IMR-90 (cell line): ENCODE measurements around the gene GPR142. TPM values are rescaled to one million over a fixed set of nuclear protein-coding genes. Genes with fewer than 3 reads are reported as not detected.

Experiments
- ATAC-seq: fragments of 200-7000 bp; cut with Tn5 transposase; 2 replicates; pipeline ENCODE4 v1.9.1; 2020; ENCODE audit warnings: low read depth, mild to moderate bottlenecking, moderate library complexity
- BruUV-seq: library from RNA; stranded (reverse); fragments of 400-500 nt; replicated peaks from 2 replicates; lab custom pipeline; 2021; lab: Mats Ljungman, UMichigan
- CTCF ChIA-PET: fragments of 300-600 bp; formaldehyde crosslinking; extraction: SDS; loops from one replicate; lab custom pipeline; 2021; ENCODE audit warnings: antibody characterized with exemption; lab: Yijun Ruan, JAX
- POLR2A ChIA-PET: fragments of 300-600 bp; sonication (Branson Sonifier 250); formaldehyde crosslinking; loops from one replicate; lab custom pipeline; 2022; ENCODE audit warnings: antibody characterized with exemption; ENCODE audit not compliant: unreplicated experiment; lab: Charles Lee
- DNase-seq: peaks from one replicate; pipeline ENCODE4 v3.0.0; 2013
- H2AFZ ChIP-seq: replicated peaks from 2 replicates; pipeline ENCODE3; 2013; ENCODE audit warnings: low read length, mild to moderate bottlenecking; ENCODE audit not compliant: poor library complexity
- H2AK5ac ChIP-seq: 2 replicates; pipeline ENCODE4 v1.6.1; 2013; ENCODE audit warnings: low read depth, low read length, inconsistent platforms
- H2AK9ac ChIP-seq: replicated peaks from 2 replicates; pipeline ENCODE3; 2013; ENCODE audit warnings: mild to moderate bottlenecking, low read depth, low read length, moderate library complexity; ENCODE audit not compliant: poor library complexity
- H2BK120ac ChIP-seq: 2 replicates; pipeline ENCODE4 v1.6.1; 2013; ENCODE audit warnings: low read depth, low read length, inconsistent platforms
- H2BK15ac ChIP-seq: 3 replicates; pipeline ENCODE4 v1.6.1; 2013; ENCODE audit warnings: low read depth, low read length, inconsistent platforms
- H2BK20ac ChIP-seq: 2 replicates; pipeline ENCODE4 v1.6.1; 2013; ENCODE audit warnings: low read depth, mild to moderate bottlenecking, inconsistent platforms, low read length, moderate library complexity
- H2BK5ac ChIP-seq: 2 replicates; pipeline ENCODE4 v1.6.1; 2013; ENCODE audit warnings: mild to moderate bottlenecking, low read depth, low read length, inconsistent platforms; ENCODE audit not compliant: poor library complexity, severe bottlenecking
- H3K14ac ChIP-seq: replicated peaks from 2 replicates; pipeline ENCODE4 v1.6.1; 2013; ENCODE audit warnings: low read depth, low read length, inconsistent platforms
- H3K18ac ChIP-seq: 2 replicates; pipeline ENCODE4 v1.6.1; 2013; ENCODE audit warnings: low read depth, low read length, control low read depth
- H3K23ac ChIP-seq: 2 replicates; pipeline ENCODE4 v1.6.1; 2013; ENCODE audit warnings: low read depth, low read length, inconsistent platforms
- H3K27ac ChIP-seq: 2 replicates; pipeline ENCODE4 v1.5.1; 2013; ENCODE audit warnings: mild to moderate bottlenecking, control low read depth, low read length; ENCODE audit not compliant: insufficient read depth
- H3K27me3 ChIP-seq: 2 replicates; pipeline ENCODE4 v1.6.1; 2013; ENCODE audit warnings: low read length; ENCODE audit not compliant: control insufficient read depth, insufficient read depth
- H3K36me3 ChIP-seq: 2 replicates; pipeline ENCODE4 v1.6.1; 2013; ENCODE audit warnings: low read length, mixed read lengths; ENCODE audit not compliant: control insufficient read depth, insufficient read depth
- H3K4ac ChIP-seq: 2 replicates; pipeline ENCODE4 v1.6.1; 2013; ENCODE audit warnings: low read depth, low read length, inconsistent platforms
- H3K4me1 ChIP-seq: 2 replicates; pipeline ENCODE4 v1.6.1; 2013; ENCODE audit warnings: low read length, mixed read lengths; ENCODE audit not compliant: control insufficient read depth, insufficient read depth
- H3K4me2 ChIP-seq: 2 replicates; pipeline ENCODE4 v1.6.1; 2013; ENCODE audit warnings: low read depth, mild to moderate bottlenecking, control low read depth, low read length, moderate library complexity
- H3K4me3 ChIP-seq: 2 replicates; pipeline ENCODE4 v1.5.1; 2013; ENCODE audit warnings: low read depth, mild to moderate bottlenecking, control low read depth, low read length, moderate library complexity; ENCODE audit not compliant: insufficient read depth
- H3K56ac ChIP-seq: 2 replicates; pipeline ENCODE4 v1.6.1; 2013; ENCODE audit warnings: low read length, inconsistent platforms; ENCODE audit not compliant: insufficient read depth; ENCODE audit errors: extremely low read depth
- H3K79me1 ChIP-seq, 2 experiments: 2 replicates each; pipeline ENCODE4 v1.6.1; 2013; ENCODE audit warnings: low read length in 2 of 2, inconsistent platforms in 1 of 2, low read depth in 1 of 2
- H3K9ac ChIP-seq: 2 replicates; pipeline ENCODE4 v1.6.1; 2013; ENCODE audit warnings: low read depth, low read length, control low read depth
- H3K9me1 ChIP-seq: 2 replicates; pipeline ENCODE4 v1.6.1; 2013; ENCODE audit warnings: low read length, inconsistent platforms; ENCODE audit not compliant: insufficient read depth
- H3K9me3 ChIP-seq: 2 replicates; pipeline ENCODE4 v1.6.1; 2013; ENCODE audit warnings: low read length; ENCODE audit not compliant: control insufficient read depth, insufficient read depth
- H4K20me1 ChIP-seq: 2 replicates; pipeline ENCODE4 v1.6.1; 2013; ENCODE audit warnings: low read length, inconsistent platforms; ENCODE audit not compliant: insufficient read depth
- H4K5ac ChIP-seq: 2 replicates; pipeline ENCODE4 v1.6.1; 2013; ENCODE audit warnings: mild to moderate bottlenecking, low read depth, low read length, control low read depth
- H4K8ac ChIP-seq, 2 experiments: 2 replicates each; pipeline ENCODE4 v1.6.1; 2013; ENCODE audit warnings: low read depth in 2 of 2, low read length in 2 of 2, control low read depth in 1 of 2, inconsistent platforms in 1 of 2
- H4K91ac ChIP-seq: 2 replicates; pipeline ENCODE4 v1.6.1; 2013; ENCODE audit warnings: low read depth, low read length, inconsistent platforms; ENCODE audit not compliant: insufficient read depth
- BHLHE40 ChIP-seq: fragments of 150-350 bp; IDR thresholded peaks from 2 replicates; pipeline ENCODE4 v1.6.1; 2016; ENCODE audit warnings: mild to moderate bottlenecking, low read depth, low read length
- CEBPB ChIP-seq: IDR thresholded peaks from 2 replicates; pipeline ENCODE4 v1.6.1; 2012; ENCODE audit warnings: low read depth, low read length, improper control_type of control experiment
- CHD1 ChIP-seq: IDR thresholded peaks from 2 replicates; pipeline ENCODE4 v1.6.1; 2012; ENCODE audit warnings: low read depth, low read length, improper control_type of control experiment
- FOS ChIP-seq: fragments of 150-350 bp; IDR thresholded peaks from 2 replicates; pipeline ENCODE4 v1.6.1; 2016; ENCODE audit warnings: low read depth, low read length
- MAZ ChIP-seq: IDR thresholded peaks from 2 replicates; pipeline ENCODE4 v1.6.1; 2012; ENCODE audit warnings: low read depth, mild to moderate bottlenecking, low read length, improper control_type of control experiment, moderate library complexity, borderline replicate concordance
- MXI1 ChIP-seq: IDR thresholded peaks from 2 replicates; pipeline ENCODE4 v1.6.1; 2012; ENCODE audit warnings: low read depth, mild to moderate bottlenecking, low read length, moderate library complexity, borderline replicate concordance
- NFE2L2 ChIP-seq: fragments of 150-350 bp; IDR thresholded peaks from 2 replicates; pipeline ENCODE4 v1.6.1; 2016; ENCODE audit warnings: low read depth, mild to moderate bottlenecking, low read length
- POLR2A ChIP-seq: IDR thresholded peaks from 2 replicates; pipeline ENCODE4 v1.6.1; 2012; ENCODE audit warnings: mild to moderate bottlenecking, low read depth, low read length
- RAD21 ChIP-seq: IDR thresholded peaks from 2 replicates; pipeline ENCODE4 v1.6.1; 2012; ENCODE audit warnings: low read length, improper control_type of control experiment
- RCOR1 ChIP-seq: IDR thresholded peaks from 2 replicates; pipeline ENCODE4 v1.6.1; 2012; ENCODE audit warnings: mild to moderate bottlenecking, low read length, improper control_type of control experiment; ENCODE audit not compliant: insufficient replicate concordance
- RFX5 ChIP-seq: IDR thresholded peaks from 2 replicates; pipeline ENCODE4 v1.8.0; 2012; ENCODE audit warnings: low read depth, mild to moderate bottlenecking, low read length, moderate library complexity
- SMC3 ChIP-seq: fragments of 150-350 bp; IDR thresholded peaks from 2 replicates; pipeline ENCODE4 v1.6.1; 2016; ENCODE audit warnings: low read depth, mild to moderate bottlenecking, antibody characterized with exemption, low read length, moderate library complexity
- WGBS, 2 experiments: methylation state at CpG; one replicate each; pipeline versions ENCODE4 v1.1.5 to v1.1.7; 2013; ENCODE audit warnings: missing lambda C conversion rate in 2 of 2; ENCODE audit not compliant: insufficient read length in 1 of 2; ENCODE audit errors: extremely low coverage in 2 of 2; 5-methylcytosine and 5-hydroxymethylcytosine counted together
- dilution Hi-C: fragments of 300-500 bp; cut with HindIII; formaldehyde crosslinking; loops from one replicate; pipeline ENCODE4 v1.14.3; 2018; ENCODE audit warnings: low sequenced_read_pairs; ENCODE audit not compliant: unreplicated experiment
- in situ Hi-C: fragments of 300-500 bp; cut with MboI; formaldehyde crosslinking; loops from 3 replicates; pipeline ENCODE4 v1.14.3; 2019; ENCODE audit warnings: low sequenced_read_pairs, inconsistent platforms, mixed read lengths
- intact Hi-C: fragments of 100-400 bp; cut with micrococcal nuclease; formaldehyde crosslinking; loops from 2 replicates; pipeline ENCODE4 v1.10.0; 2022
- polyA plus RNA-seq, 3 experiments: library from polyadenylated mRNA; depleted of rRNA; stranded (reverse); fragments of >200 nt; gene quantifications; 2 replicates each; pipeline ENCODE4 v1.2.3, GENCODE V29; 2012; ENCODE audit warnings: low replicate concordance in 1 of 3
- total RNA-seq: library from RNA; depleted of rRNA; stranded (reverse); fragments of >200 nt; gene quantifications from 2 replicates; pipeline ENCODE4 v1.2.3, GENCODE V29; 2012
- TF ChIP-seq, protein P1 (sequence below): conservative IDR thresholded peaks from 2 replicates; pipeline ENCODE4 v1.5.1; 2012; ENCODE audit warnings: mild to moderate bottlenecking, low read depth, low read length, improper control_type of control experiment
- TF ChIP-seq, protein P2 (sequence below): fragments of 150-350 bp; IDR thresholded peaks from 2 replicates; pipeline ENCODE4 v1.6.1; 2017; ENCODE audit warnings: mild to moderate bottlenecking, antibody characterized with exemption, low read length, low read depth
- TF ChIP-seq, protein P3 (sequence below): fragments of 150-350 bp; IDR thresholded peaks from 2 replicates; pipeline ENCODE4 v1.6.1; 2016; ENCODE audit warnings: low read depth, mild to moderate bottlenecking, low read length, moderate library complexity, borderline replicate concordance

The GPR142 gene
- total and polyA plus RNA-seq, 2 of the 4 experiments (the other 2 are of a cell fraction), result not detected

DNA sequence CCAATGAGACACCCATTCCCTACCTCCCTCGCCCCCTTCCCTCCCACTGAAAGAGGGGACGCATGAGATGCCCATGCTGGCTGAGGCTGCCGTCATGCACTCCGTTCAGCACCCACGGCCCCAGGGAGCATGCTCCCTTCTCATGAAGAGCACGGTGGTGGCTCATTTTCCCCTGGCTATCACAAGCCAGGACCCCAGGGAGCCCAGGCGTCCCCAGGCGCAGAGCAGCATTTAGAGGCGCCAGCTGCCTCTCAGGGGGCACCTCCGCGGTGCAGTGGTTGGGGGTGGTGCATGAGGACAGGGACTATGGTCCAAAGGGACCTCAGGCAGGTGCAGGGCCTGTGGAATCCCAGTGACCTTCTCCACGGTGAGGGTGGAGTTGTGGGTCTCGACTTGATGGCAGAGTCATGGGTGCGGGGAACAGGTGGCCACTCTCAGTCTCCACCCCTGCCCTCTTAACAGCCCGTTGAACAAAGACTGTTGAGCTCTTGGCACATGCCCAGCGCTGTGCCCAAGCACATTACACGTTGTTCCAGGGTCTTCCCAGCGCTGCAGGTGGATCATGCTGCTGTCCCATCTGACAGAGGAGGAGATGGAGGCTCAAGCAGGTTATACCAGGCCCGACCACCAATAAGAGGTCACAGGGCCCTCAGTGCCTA is 27.6 kb upstream of the GPR142 start:
- Histone ChIP-seq H3K23ac (no peak overlapping the region), H2AFZ (no peak overlapping the region), H3K14ac (no peak overlapping the region), H2AK9ac (no peak overlapping the region), H3K27me3 (no peaks in the 10 kb centered on the region), H2AK5ac (no peak overlapping the region), H4K5ac (no peak overlapping the region), H3K56ac (no peak overlapping the region), H3K9me3 (no peaks in the 10 kb centered on the region), H2BK20ac (no peak overlapping the region), H3K4me2 (no peak overlapping the region), H4K91ac (no peak overlapping the region), H2BK120ac (no peak overlapping the region), H3K4me1 (no peaks in the 10 kb centered on the region), H3K9me1 (no peaks in the 10 kb centered on the region), H3K9ac (no peak overlapping the region), H3K27ac (no peak overlapping the region), H3K36me3 (no peaks in the 10 kb centered on the region), H4K8ac (no peak overlapping the region), H3K4ac (no peak overlapping the region), H3K18ac (no peak overlapping the region), H3K79me1 (no peaks in the 10 kb centered on the region), H3K4me3 (no peak overlapping the region), H4K20me1 (no peaks in the 10 kb centered on the region), H2BK15ac (no peak overlapping the region), H2BK5ac (no peak overlapping the region)
- intact Hi-C loops (no loop called here), in situ Hi-C loops (no loop called here), dilution Hi-C loops (no loop called here)
- DNase-seq, result no peak
- 42% methylated on average over 4 of the region's 19 CpGs; no CpG with 5 or more reads in 1 of the 2 experiments for WGBS, 2 experiments
- TF ChIP-seq RCOR1, result no peak
- no peak for TF ChIP-seq SMC3
- no peak for TF ChIP-seq POLR2A
- TF ChIP-seq, protein P1, sequence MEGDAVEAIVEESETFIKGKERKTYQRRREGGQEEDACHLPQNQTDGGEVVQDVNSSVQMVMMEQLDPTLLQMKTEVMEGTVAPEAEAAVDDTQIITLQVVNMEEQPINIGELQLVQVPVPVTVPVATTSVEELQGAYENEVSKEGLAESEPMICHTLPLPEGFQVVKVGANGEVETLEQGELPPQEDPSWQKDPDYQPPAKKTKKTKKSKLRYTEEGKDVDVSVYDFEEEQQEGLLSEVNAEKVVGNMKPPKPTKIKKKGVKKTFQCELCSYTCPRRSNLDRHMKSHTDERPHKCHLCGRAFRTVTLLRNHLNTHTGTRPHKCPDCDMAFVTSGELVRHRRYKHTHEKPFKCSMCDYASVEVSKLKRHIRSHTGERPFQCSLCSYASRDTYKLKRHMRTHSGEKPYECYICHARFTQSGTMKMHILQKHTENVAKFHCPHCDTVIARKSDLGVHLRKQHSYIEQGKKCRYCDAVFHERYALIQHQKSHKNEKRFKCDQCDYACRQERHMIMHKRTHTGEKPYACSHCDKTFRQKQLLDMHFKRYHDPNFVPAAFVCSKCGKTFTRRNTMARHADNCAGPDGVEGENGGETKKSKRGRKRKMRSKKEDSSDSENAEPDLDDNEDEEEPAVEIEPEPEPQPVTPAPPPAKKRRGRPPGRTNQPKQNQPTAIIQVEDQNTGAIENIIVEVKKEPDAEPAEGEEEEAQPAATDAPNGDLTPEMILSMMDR, result no peak
- TF ChIP-seq BHLHE40, result no peak
- TF ChIP-seq, protein P2, sequence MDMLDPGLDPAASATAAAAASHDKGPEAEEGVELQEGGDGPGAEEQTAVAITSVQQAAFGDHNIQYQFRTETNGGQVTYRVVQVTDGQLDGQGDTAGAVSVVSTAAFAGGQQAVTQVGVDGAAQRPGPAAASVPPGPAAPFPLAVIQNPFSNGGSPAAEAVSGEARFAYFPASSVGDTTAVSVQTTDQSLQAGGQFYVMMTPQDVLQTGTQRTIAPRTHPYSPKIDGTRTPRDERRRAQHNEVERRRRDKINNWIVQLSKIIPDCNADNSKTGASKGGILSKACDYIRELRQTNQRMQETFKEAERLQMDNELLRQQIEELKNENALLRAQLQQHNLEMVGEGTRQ, result no peak
- TF ChIP-seq CHD1, result no peak
- TF ChIP-seq, protein P3, sequence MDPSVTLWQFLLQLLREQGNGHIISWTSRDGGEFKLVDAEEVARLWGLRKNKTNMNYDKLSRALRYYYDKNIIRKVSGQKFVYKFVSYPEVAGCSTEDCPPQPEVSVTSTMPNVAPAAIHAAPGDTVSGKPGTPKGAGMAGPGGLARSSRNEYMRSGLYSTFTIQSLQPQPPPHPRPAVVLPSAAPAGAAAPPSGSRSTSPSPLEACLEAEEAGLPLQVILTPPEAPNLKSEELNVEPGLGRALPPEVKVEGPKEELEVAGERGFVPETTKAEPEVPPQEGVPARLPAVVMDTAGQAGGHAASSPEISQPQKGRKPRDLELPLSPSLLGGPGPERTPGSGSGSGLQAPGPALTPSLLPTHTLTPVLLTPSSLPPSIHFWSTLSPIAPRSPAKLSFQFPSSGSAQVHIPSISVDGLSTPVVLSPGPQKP, result no peak
- TF ChIP-seq NFE2L2, result no peak
- no peak for TF ChIP-seq RFX5
- TF ChIP-seq FOS, result no peak
- TF ChIP-seq MXI1, result no peak
- TF ChIP-seq CEBPB, result no peak
- TF ChIP-seq MAZ, result no peak
- TF ChIP-seq RAD21, result no peak
- BruUV-seq, result no TSS peak
- CTCF ChIA-PET, result no interaction called here
- POLR2A ChIA-PET, result no interaction called here
- no peak for ATAC-seq
